GM19099 (cell line): ENCODE results near the gene FIS1.

ENCODE experiments used
- POLR2A ChIP-seq: IDR thresholded peaks from 3 replicates; pipeline ENCODE4 v1.6.1; 2011; ENCODE audit warnings: low read depth; ENCODE audit not compliant: insufficient read length; ENCODE audit errors: extremely low read depth

The FIS1 gene

DNA sequence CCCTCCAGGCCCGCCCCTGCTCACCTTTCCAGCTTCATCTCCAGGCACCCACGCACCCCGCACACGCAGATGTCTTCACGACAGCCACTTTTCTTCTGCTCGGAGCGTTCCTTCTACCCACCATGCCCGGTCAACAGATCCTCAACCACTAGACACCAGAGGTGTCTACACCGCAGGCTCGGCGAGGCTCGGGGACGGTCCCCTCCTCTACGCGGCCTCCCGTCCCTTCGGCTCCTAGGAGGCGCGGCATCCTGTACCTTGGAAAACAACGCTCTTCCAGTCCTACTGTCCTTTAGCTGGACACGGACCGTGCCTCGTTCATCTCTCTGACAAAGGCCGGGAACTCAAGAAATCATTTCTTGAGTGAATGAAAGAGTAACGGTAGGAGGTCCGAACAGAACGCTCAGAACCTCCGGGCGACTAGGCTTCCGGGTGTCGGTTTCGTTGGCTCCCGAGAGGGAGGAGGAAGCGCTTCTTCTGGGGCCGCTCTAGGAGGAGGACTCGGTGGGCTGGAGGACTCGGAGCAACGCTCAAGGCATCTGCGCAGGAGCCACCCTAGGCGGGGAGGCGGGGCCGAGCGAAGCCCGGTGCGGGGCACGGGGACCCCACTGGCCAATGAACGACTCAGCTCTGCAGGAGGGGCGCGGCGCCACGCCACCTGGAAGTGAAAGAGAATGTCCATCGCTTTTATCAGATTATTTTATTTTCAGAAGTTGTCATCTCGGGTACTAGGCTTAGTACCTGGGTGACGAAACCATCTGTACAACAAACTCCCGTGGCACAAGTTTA lies 7.2 kb upstream of the FIS1 start:
- peak; percentile 74 for TF ChIP-seq POLR2A

DNA sequence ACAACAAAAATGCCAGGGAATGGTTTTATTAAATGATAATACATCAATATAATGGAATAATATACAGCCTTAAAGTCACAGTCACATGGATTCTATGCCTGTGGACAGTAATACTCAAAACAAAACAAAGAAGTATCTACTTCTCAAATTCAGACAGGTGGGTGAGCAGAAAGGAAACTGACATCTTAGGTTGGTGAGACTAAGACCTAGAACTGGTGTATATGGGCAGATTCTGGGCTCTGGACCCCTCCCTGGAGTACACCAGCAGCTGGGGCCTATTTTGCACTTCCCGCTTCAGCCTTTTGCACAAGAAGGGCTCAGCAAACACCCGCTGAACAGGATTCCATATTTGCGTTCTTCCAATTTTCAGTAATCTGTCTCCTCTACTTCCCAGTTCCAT lies 5.4 kb upstream of the FIS1 start:
- no peak for TF ChIP-seq POLR2A

DNA sequence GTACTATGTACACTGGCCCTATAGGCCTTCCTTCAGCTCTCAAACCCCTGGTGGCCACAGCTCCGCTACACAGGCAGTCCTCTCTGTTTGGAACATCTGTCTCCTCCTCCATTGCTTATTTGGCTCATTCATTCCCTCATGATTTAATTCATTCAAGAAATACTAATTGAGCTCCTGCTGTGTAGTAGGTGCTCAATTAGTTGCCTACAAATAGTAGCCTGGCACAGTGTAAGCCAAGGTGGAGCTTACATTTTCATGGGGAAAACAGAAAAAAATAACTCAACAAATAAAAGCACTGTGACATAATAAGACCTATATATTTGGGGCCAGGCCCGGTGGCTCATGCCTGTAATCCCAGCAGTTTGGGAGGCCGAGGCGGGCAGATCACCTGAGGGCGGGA lies 3.4 kb upstream of the FIS1 start:
- no peak for TF ChIP-seq POLR2A

DNA sequence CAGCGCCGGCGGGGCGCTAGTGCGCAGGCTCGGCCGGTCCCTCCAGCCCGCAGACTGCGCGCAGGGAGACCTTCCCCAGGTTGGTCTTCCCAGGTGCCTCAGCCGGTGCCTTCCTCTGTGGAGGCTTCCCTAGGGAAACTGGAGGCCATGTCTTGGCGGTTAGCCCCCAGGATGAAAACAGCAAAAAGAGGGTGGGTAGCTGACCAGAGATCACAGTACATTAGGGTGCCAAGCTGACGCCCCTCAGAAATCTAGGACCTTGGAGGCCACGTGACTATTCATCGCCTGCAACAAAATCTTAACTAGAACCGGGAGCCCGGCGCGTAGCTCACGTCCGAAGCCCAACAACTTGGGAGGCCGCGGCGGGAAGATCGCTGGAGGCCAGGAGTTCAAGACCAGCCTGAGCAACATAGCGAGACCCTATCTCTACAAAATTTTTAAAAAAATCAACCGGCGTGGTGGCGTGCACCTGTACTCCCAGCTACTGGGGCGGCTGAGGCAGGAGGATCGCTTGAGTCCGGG lies 327 bp upstream of the FIS1 start:
- TF ChIP-seq POLR2A, result no peak

DNA sequence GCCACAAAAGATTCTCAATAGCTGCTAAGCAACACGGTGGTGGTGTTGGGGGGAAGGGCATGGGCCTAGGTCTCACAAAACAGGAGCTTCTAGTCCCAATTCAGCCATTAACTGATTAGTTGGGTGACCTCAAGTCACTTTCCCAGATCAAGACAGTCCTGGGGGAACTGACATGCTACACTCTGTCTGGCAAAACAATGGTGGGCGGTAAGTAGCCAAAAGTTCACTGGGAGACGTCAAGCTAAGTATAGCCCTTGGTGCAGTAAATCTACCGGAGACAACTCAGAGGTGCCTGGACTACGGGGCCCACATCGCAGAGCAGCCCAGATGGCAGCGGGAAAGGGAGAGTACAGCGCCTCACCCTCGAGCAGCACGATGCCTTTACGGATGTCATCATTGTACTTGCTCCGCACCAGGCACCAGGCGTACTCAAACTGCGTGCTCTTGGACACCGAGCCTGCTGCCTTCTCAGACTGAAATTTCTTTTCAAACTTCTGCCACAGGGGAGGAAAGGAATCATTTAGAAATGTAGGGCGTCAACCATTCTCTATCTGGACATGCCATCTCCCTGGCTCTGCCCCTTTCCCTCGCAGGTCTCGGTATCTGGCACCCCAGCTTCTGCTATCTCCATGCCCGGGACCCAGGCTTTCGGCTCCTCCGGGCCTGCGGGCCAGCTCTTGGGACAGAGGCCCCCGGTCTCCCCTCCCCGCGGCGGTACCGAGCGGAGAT lies 1.1 kb downstream of the FIS1 start:
- no peak for TF ChIP-seq POLR2A

DNA sequence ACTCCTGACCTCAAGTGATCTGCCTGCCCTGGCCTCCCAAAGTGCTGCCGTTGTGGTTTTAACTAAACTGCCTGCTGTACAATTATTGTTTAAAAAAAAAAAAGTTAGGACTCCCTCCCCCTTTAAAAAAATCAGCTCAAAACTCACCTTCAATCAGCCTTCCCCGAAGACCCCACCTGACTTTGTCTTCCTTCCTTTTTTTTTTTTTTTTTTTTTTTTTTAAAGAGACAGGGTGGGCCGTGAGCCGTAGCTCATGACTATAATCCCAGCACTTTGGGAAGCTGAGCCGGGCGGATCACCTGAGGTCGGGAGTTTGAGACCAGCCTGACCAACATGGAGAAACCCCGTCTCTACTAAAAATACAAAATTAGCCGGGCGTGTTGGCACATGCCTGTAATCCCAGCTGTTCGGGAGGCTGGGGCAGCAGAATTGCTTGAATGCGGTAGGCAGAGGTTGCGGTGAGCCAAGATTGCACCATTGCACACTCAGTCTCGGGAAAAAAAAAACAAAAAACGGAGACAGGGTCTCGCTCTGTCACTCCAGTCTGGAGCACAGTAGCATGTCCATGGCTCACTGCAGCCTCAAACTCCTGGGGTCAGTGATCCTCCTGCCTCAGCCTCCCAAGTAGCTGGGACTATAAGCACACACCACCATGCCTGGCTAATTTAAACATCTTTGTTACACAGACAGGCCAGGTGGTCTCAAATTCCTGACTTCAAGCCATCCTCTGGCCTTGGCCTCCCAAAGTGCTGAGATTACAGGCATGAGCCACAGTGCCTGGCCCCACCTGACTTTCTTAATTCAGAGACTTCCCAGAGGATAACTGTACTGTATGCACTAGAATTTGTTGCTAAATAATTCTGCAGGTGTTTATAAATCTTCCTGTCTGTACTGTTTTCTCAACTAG lies 3.2 kb downstream of the FIS1 start:
- TF ChIP-seq POLR2A, result no peak

DNA sequence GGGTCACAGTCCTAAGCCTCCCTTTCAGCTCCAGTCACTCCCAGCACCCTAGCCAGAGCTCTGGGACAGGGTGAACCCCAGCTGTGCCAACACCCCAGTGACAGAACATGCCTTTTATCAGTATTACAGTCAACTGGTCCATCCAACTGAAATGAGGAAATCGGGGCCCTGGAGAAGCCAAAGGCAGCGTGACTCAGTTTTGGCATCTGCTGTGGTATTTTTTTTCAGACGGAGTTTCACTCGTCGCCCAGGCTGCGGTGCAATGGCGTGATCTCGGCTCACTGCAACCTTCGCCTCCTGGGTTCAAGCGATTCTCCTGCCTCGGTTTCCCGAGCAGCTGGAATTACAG lies 3.9 kb downstream of the FIS1 start:
- no peak for TF ChIP-seq POLR2A

DNA sequence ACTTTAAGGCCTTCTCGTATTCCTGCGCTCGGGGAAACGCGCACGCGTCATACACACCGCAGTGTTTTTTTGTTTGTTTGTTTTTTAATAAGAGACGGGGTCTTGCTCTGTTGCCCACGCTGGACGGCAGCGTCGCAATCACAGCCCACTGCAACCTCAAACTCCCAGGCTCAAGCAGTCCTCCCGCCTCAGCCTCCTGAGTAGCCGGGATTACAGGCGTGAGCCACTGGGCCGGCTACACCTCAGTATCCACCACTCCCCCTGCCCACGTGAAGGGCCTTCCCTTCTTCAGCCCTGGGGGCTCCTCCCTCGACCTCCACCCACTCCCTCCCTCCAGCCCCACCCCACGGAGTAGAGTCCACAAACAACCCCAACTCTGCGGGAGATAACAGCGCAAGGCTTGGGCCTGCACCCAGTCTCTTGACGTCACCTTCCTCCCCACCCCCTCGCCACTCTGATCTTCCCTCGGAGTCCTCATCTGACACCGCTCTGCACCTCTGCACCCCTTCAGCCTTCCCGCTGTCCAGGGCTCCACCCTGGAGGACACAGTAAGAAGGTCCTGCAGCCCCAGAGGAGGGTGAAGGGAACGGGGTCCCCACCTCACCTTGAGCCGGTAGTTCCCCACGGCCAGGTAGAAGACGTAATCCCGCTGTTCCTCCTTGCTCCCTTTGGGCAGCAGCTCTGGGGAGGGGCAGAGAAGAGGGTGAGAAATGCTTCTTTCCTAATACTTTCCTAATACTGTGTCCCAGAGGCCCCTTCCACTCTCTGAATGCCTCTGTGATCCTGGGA lies 4.5 kb downstream of the FIS1 start:
- TF ChIP-seq POLR2A, result no peak

DNA sequence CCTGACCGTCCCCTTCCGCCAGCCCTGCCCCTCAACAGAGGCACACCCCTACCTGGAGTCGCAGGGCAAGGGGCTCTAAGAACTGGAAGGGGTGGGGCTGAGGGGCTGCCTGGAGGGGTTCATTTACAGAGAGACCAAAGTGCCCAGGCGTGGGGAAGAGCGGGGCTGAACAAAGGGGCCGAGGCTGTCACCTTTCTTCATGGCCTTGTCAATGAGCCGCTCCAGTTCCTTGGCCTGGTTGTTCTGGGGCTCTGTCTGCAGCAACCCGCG lies 5.0 kb downstream of the FIS1 start:
- TF ChIP-seq POLR2A, result no peak

DNA sequence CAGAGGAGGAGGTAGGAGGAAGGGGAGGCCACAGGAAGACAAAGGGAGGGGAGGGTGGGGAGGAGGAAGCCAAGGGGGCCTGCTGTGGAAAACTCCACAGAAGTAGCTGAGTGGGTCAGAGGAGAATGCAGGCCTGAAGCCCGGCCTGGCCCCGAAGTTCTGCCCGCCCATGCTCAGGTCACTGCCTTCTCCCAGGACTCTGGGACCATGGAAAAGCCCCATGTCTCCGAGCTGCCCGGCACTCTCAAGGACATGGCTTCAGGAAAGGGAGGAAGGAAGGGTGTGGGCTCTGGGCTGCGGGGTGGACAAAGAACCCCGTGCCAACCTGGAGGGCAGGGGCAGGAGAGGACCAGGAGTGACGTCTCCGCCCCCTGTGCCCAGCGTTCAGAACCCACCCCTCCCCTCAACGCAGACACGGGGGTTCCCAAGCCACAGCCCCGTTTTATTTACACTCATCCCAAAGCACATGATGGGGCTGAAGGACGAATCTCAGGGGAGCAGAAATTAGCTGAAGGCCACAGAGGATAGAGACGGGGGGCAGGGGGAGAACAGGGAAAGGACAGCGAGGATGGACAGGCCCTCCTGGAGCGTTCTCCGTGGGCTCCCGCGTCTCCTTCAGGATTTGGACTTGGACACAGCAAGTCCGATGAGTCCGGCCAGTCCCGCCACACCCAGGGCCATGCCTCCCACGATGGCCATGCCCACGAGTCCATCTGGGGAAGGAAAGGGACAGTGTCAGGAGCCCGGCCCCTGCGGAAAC lies 5.5 kb downstream of the FIS1 start:
- no peak for TF ChIP-seq POLR2A

DNA sequence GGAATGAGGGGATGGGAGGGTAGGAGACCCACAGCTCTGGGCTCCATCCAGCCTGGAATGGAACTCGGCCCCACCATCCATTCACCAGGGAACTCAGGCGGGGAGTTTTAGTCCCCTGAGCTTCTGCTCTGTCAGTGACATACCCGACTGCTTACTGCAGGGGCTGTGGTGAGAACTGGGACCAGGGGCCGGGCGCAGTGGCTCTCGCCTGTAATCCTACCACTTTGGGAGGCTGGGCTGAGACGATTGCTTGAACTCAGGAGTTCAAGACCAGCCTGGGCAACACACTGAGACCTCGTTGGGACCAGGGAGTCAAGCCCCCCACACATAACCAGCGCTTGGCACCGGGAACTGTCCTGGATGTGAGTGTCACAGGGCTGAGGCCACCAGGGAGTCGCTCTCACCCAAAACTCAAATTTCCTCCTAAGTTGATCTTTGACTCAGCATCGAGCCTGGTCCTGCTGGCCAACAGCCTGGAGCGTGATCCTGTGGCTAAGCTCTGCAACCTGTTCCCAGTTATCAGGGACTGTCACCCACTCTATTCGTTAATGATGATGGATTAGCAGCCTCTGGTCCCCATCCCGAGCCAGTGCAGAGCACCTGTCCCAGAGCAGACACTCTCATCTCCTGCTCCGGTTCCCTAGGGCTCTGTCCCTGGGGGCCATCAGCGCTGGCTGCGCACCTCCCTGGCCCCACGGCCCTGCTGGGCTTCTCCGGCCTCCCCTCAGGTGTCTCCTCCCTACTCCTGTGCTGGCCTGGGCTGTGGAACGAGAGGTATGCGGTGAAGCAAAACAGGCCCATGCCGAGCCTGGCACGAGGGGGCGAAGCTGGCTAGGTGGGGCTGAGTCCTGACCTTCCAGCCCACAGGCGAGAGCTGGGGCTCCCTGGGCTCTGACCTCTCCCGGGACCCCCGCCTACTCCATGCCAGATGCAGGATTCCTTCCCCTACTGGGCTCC lies 6.4 kb downstream of the FIS1 start:
- no peak for TF ChIP-seq POLR2A

DNA sequence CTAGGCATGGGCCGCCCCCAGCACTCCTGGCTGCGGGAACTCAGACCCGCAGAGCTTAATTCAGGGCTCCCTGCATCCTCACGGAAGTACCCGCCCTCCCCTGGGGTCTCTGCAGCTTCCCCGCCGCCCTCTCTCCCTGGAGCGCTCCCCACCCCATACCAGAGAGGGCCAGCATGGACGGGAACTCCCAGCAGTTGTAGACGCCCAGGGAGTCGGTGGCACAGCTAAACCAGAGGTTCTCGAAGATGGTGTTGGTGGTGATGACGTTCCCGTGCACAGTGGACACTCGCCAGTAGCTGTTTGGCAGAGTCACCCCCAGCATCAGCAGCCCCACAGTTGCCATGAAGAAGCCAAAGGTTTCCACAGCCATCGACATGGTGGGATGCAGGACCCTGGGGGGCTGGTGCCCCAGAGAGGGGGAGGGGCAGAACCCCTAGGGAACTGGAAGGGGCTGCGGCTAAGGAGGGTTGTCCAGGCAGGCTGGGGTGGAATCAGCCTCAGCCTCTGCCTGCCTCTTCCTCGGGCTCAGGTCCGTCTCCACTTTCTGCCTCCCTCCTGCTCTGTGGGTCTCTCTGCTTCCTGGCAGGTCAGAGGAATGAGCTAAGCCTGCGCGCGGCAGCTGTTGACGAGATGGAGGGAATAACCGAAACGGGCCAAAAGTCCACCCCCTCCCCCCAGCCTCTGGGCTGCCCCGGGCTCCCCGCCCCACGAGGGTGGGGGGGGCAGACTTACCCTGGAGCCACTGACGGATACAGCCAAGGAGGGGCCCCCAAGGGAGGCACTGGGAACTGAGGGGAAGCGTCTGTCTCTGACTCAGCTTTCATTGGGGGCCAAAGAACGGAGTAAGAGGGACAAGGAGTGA lies 7.4 kb downstream of the FIS1 start, which contains the start of gene CLDN15:
CLDN15 (minus strand) TSS at position 597 of the 862 bp plus-strand sequence; CDS start at position 376, 221 bp downstream.
- no peak for TF ChIP-seq POLR2A
